Stomach smooth muscle (tissue), 2 donors: ENCODE data around the gene SWT1.

ENCODE experiments used
- H3K27ac ChIP-seq: one replicate; pipeline ENCODE4 v1.7.0; 2013; ENCODE audit warnings: mild to moderate bottlenecking, low read length, inconsistent platforms
- H3K27me3 ChIP-seq, 2 donors: one replicate each; pipeline ENCODE4 v1.7.0; 2013; ENCODE audit warnings: low read length in 2 of 2; ENCODE audit not compliant: insufficient read depth in 2 of 2, control insufficient read depth in 1 of 2
- H3K36me3 ChIP-seq, 2 donors: one replicate each; pipeline ENCODE4 v1.7.0; 2013; ENCODE audit warnings: low read length in 2 of 2; ENCODE audit not compliant: control insufficient read depth in 2 of 2, insufficient read depth in 2 of 2
- H3K4me1 ChIP-seq: one replicate; pipeline ENCODE4 v1.7.0; 2013; ENCODE audit warnings: low read length; ENCODE audit not compliant: control insufficient read depth, insufficient read depth
- H3K4me3 ChIP-seq, 2 donors: one replicate each; pipeline ENCODE4 v1.7.0; 2013; ENCODE audit warnings: low read length in 2 of 2
- H3K9ac ChIP-seq, 2 donors: one replicate each; pipeline ENCODE4 v1.7.0; 2013; ENCODE audit warnings: low read length in 2 of 2, mild to moderate bottlenecking in 1 of 2
- H3K9me3 ChIP-seq, 2 donors: one replicate each; pipeline ENCODE4 v1.7.0; 2013; ENCODE audit warnings: low read length in 2 of 2; ENCODE audit not compliant: control insufficient read depth in 2 of 2
- donor health status: healthy.
- donor health status: Pancreatic carcinoma.

SWT1 gene

DNA sequence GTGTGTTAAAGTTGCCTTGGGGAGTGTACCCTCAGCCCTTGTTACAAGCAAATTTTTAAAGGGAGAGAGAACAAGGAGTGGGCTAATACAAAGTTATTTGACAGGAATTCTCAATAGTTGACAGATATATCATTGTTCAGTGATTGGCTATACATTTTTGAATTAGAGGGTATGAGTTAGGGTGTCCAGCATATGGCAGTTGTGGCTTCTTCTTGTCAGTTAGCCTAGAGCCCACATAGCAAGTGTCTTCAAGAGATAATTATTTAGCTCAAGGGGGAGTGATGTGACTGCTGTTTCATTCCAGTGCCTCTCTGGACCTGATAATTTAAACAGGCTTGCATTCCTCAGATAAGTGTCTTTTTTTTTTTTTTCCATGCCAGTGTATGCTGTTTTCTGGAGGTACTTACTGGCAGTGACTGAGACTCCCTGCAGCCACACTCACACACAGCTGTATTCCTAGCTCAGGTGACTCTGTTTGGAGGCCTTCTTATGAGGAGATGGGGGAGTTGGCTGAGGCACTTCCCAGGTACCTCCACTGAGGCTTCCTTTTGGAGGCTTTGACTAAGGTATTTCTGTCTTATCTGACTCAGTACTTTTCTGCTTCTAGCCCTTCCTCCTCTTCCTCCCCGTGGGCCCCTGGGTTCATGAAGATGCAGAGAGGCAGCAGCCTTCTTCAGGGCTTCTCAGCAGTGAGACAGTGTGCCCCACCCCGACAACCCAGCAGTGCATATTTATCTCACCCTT lies 127.7 kb downstream of the SWT1 start:
- no peaks in the 10 kb centered on the region for H3K27me3 ChIP-seq
- H3K36me3 ChIP-seq, result peaks cover 0 to 4% of the 10 kb centered on the region in 2 donors
- no peak overlapping the region for H3K27ac ChIP-seq
- no peak overlapping the region for H3K4me3 ChIP-seq
- H3K4me1 ChIP-seq, result no peaks in the 10 kb centered on the region
- H3K9ac ChIP-seq, result no peak overlapping the region
- no peaks in the 10 kb centered on the region for H3K9me3 ChIP-seq

DNA sequence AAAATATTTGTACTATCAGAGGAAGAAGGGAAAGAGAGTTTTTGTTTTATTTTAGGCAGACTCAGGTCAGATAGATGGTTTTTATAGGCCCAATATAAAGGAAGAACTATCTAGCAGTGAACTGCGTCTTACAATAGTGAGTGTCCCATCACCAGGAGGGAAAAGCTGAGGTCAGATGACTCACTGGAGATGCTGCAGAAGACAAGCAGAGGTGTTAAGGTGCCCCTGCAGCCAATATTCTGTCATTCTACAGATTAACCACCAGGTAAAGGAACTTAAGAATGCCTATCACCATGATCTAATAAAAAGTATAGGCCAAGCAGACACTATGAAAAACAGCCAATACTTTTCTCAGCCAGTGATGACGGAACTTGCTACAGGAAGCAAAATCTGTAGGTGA lies 130.5 kb downstream of the SWT1 start:
- Histone ChIP-seq H3K4me3 (no peak overlapping the region), H3K27ac (no peak overlapping the region), H3K4me1 (no peaks in the 10 kb centered on the region), H3K36me3 (no peaks in the 10 kb centered on the region), H3K9ac (no peak overlapping the region), H3K9me3 (no peaks in the 10 kb centered on the region), H3K27me3 (no peaks in the 10 kb centered on the region)

DNA sequence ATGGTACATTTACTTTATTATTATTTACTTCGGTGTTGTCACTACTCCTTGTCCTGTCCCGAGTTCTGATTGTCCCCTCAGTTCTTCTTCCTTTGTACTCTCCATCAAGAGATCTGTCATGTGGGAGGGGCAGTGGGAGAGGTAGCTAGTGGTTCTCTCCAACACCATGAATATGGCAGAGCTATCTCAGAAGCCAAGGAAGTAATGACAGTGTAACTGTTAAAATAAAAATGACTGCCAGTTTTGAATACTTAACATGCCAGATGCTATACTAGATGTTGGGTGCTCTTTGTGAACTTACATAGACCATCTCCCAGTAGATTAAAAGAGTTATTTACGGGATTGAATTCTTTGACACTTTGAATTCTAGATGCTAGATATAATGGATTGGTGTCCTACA lies 131.5 kb downstream of the SWT1 start:
- no peak overlapping the region for H3K27ac ChIP-seq
- H3K9ac ChIP-seq, result no peak overlapping the region
- no peaks in the 10 kb centered on the region for H3K36me3 ChIP-seq
- H3K4me3 ChIP-seq, result no peak overlapping the region
- H3K27me3 ChIP-seq, result no peaks in the 10 kb centered on the region
- H3K4me1 ChIP-seq, result no peaks in the 10 kb centered on the region
- no peaks in the 10 kb centered on the region for H3K9me3 ChIP-seq

DNA sequence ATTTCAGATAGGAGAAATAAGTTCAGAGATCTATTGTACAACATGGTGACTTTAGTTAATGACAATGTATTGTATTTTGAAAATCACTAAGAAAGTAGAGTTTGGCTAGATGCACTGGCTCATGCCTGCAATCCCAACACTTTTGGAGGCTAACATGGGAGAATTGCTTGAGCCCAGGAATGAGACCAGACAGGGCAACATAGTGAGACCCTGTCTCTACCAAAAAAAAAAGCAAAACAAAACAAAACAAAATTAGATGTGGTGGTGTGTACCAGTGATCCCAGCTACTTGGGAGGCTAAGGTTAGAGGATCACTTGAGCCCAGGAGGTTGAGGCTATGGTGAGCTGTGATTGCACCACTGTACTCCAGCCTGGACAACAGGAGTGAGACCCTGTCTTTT lies 132.9 kb downstream of the SWT1 start:
- Histone ChIP-seq H3K9me3 (no peaks in the 10 kb centered on the region), H3K4me1 (no peaks in the 10 kb centered on the region), H3K9ac (no peak overlapping the region), H3K4me3 (no peak overlapping the region), H3K36me3 (no peaks in the 10 kb centered on the region), H3K27ac (no peak overlapping the region), H3K27me3 (no peaks in the 10 kb centered on the region)

DNA sequence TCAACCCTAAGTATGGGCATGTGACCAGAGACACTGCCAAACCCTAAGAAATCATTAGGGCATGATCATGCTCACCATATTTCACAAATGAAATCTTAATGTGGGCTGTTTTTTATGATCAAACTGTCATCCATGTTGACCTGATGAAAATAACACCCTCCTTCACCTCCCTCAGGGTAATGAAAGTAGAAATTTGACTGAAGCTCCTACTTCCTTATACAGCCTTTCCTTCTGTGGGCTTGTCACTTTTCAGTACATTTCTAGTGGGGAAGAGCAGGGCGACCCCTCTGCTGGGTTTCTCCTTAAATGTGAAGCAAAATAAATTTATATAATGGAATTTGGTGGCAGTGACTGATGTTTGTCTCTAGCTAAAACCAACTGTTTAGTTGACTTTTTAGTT lies 134.2 kb downstream of the SWT1 start:
- no peaks in the 10 kb centered on the region for H3K4me1 ChIP-seq
- no peak overlapping the region for H3K9ac ChIP-seq
- no peak overlapping the region for H3K27ac ChIP-seq
- no peaks in the 10 kb centered on the region for H3K27me3 ChIP-seq
- H3K9me3 ChIP-seq, result no peaks in the 10 kb centered on the region
- no peak overlapping the region for H3K4me3 ChIP-seq
- peaks cover 0 to 2% of the 10 kb centered on the region in 2 donors for H3K36me3 ChIP-seq

DNA sequence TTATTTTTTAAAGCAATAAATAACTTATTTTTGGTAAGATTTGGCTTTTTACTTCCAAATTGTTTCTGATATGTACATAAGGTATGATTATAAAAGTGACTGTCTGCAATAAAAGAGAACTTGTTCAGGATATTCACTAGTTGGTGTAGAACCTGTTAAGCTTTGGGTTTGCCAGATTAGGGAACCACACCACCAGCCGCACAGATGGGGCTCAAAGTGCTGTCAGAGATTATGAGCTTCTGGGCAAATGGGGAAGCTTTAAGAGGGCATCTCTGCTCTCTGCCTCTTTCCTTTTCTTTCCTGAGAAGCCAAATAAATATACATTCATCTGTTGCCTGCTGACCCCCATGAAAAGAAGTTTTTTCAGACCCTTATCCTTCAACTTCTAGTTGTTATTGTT lies 134.7 kb downstream of the SWT1 start:
- no peak overlapping the region for H3K27ac ChIP-seq

DNA sequence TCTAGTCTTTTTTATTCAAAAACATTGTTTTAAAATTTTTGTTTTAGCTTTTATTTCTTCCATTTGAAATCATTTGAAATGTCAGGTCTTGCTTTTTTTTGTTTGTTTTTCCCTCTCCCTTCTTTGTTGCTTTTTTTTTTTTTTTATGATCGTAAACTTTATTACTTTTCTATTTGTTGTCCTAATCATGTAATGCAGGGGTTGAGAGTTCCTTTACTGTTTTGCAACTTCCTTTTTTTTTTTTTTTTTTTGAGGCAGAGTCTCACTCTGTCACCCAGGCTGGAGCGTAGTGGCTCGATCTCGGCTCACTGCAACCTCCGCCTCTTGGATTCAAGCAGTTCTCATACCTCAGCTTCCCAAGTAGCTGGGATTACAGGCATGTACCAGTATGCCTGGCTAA lies 135.3 kb downstream of the SWT1 start:
- H3K27me3 ChIP-seq, result no peaks in the 10 kb centered on the region
- no peak overlapping the region for H3K9ac ChIP-seq
- no peaks in the 10 kb centered on the region for H3K4me1 ChIP-seq
- H3K4me3 ChIP-seq, result no peak overlapping the region
- peaks cover 2 to 3% of the 10 kb centered on the region in 2 donors for H3K36me3 ChIP-seq
- H3K9me3 ChIP-seq, result no peaks in the 10 kb centered on the region
- no peak overlapping the region for H3K27ac ChIP-seq

More for the DNA sequence above, 134.7 kb downstream of the SWT1 start:
- Histone ChIP-seq H3K27me3 (no peaks in the 10 kb centered on the region), H3K4me3 (no peak overlapping the region), H3K4me1 (no peaks in the 10 kb centered on the region), H3K9me3 (no peaks in the 10 kb centered on the region), H3K9ac (no peak overlapping the region), H3K36me3 (peaks cover 0 to 3% of the 10 kb centered on the region in 2 donors)

DNA sequence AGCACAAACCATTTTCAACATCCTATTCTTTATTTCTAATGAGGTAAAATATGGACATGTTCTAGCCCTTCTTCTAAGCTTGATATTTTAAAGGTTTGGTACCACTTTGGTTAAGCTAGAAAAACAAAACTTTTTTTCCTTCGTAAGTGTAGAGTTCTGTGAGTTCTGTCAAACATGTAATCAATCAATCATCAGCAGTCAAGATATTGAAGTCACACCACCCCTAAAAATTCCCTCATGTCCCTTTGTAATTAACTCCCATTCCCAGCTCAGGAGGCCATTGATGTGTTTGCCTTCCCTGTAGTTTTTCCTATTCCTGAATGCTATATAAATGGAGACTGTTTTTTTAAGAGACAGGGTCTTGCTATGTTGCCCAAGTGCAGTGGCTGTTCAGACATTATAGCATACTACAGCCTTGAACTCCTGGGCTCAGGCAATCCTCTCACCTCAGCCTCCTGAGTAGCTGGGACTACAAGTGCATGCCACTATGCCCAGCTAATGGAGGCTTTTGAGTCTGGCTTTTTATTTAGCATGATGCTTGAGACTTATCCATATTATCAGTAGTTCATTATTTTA lies 137.1 kb downstream of the SWT1 start:
- Histone ChIP-seq H3K9ac (no peak overlapping the region), H3K9me3 (no peaks in the 10 kb centered on the region), H3K27me3 (no peaks in the 10 kb centered on the region), H3K36me3 (peaks cover 7 to 8% of the 10 kb centered on the region in 2 donors), H3K27ac (no peak overlapping the region), H3K4me1 (no peaks in the 10 kb centered on the region), H3K4me3 (no peak overlapping the region)

DNA sequence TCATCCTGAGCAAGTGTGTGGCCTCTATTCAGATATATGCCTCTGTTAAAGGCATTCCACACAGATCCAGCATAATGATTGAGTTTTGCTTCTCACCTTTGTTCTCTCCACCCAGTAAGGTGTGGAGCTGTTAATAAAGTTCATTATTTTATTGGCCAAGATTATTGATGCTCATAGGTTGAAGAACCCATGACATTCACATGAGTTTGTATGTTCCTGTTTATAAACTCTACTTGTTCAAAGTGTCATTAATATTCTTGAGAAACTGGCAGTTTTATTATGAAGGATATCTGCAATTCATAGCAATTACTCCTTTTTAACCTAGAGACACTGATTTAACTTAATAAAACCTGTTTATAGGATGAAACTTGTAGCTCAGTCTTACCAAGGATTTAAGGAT lies 138.1 kb downstream of the SWT1 start:
- Histone ChIP-seq H3K27ac (no peak overlapping the region), H3K4me1 (no peaks in the 10 kb centered on the region), H3K36me3 (peaks cover 14 to 15% of the 10 kb centered on the region in 2 donors), H3K27me3 (no peaks in the 10 kb centered on the region), H3K9ac (no peak overlapping the region), H3K9me3 (no peaks in the 10 kb centered on the region), H3K4me3 (no peak overlapping the region)

DNA sequence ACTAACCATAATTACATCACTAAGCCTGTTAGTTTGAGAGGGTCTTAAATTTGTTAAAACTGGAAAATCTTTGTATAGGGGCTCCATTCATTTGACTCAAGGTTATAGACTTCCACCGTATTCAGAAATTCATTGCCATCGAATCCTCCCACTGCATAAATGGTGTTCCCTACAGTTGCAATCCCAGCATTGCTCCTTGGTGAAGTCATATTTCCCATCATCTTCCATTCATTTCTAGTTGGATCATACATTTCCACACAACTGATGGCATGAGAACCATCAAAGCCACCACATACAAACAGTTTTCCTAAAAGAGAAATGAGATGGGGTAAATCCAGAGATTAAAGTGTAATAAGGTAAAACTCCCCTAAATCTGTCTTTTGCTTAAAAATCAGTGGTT lies 141.0 kb downstream of the SWT1 start:
- Histone ChIP-seq H3K4me1 (no peaks in the 10 kb centered on the region), H3K27ac (no peak overlapping the region), H3K36me3 (peaks cover 22 to 34% of the 10 kb centered on the region in 2 donors), H3K9me3 (no peaks in the 10 kb centered on the region), H3K4me3 (no peak overlapping the region), H3K9ac (no peak overlapping the region), H3K27me3 (no peaks in the 10 kb centered on the region)

DNA sequence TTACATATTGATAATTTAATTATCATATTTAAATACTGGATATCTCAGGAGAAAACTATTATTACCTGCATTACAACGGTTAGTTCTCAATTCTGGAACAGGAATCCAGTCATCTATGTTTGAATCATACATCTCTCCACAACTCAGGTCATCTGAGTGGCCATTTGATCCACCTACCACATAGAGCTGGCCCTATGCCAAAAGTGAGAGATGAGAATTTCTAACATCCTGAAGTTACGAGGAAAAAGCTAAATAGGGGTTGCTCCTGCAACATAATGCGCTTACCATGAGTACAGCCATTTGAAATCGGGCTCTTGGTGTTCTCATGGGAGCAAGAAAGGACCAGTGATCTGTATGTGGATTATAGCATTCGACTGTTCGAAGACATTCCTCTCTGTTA lies 143.2 kb downstream of the SWT1 start:
- no peak overlapping the region for H3K9ac ChIP-seq
- no peak overlapping the region for H3K4me3 ChIP-seq
- no peaks in the 10 kb centered on the region for H3K27me3 ChIP-seq
- no peaks in the 10 kb centered on the region for H3K4me1 ChIP-seq
- no peak overlapping the region for H3K27ac ChIP-seq
- no peaks in the 10 kb centered on the region for H3K9me3 ChIP-seq
- H3K36me3 ChIP-seq, result peaks cover 25 to 40% of the 10 kb centered on the region in 2 donors
